ENCODE data around the gene SEL1L2.

GRCh38 chr20:13809855-13810254 lies 180.6 kb downstream of the SEL1L2 start:
- TF ChIP-seq CTCF (tag by site-specific recombination; IDR thresholded peaks at IDR 0.05), result no peak
- TF ChIP-seq, protein P1, sequence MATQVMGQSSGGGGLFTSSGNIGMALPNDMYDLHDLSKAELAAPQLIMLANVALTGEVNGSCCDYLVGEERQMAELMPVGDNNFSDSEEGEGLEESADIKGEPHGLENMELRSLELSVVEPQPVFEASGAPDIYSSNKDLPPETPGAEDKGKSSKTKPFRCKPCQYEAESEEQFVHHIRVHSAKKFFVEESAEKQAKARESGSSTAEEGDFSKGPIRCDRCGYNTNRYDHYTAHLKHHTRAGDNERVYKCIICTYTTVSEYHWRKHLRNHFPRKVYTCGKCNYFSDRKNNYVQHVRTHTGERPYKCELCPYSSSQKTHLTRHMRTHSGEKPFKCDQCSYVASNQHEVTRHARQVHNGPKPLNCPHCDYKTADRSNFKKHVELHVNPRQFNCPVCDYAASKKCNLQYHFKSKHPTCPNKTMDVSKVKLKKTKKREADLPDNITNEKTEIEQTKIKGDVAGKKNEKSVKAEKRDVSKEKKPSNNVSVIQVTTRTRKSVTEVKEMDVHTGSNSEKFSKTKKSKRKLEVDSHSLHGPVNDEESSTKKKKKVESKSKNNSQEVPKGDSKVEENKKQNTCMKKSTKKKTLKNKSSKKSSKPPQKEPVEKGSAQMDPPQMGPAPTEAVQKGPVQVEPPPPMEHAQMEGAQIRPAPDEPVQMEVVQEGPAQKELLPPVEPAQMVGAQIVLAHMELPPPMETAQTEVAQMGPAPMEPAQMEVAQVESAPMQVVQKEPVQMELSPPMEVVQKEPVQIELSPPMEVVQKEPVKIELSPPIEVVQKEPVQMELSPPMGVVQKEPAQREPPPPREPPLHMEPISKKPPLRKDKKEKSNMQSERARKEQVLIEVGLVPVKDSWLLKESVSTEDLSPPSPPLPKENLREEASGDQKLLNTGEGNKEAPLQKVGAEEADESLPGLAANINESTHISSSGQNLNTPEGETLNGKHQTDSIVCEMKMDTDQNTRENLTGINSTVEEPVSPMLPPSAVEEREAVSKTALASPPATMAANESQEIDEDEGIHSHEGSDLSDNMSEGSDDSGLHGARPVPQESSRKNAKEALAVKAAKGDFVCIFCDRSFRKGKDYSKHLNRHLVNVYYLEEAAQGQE (tag by site-specific recombination; IDR thresholded peaks at IDR 0.05), result no peak
- TF ChIP-seq ELK4 (IDR thresholded peaks at IDR 0.05; ENCODE audit: borderline replicate concordance, low read depth, low read length), result no peak
